ENCODE results near the gene CFAP46. TPM values are rescaled to one million over a fixed set of nuclear protein-coding genes. Genes with fewer than 3 reads are reported as not detected.
A peak's percentile ranks its signal among the peaks of the same experiment; 100 is the strongest.

The CFAP46 gene
- total RNA-seq, 6 donors from 2014 or later: 0.60 to 28.3 (median 8.0) TPM

DNA sequence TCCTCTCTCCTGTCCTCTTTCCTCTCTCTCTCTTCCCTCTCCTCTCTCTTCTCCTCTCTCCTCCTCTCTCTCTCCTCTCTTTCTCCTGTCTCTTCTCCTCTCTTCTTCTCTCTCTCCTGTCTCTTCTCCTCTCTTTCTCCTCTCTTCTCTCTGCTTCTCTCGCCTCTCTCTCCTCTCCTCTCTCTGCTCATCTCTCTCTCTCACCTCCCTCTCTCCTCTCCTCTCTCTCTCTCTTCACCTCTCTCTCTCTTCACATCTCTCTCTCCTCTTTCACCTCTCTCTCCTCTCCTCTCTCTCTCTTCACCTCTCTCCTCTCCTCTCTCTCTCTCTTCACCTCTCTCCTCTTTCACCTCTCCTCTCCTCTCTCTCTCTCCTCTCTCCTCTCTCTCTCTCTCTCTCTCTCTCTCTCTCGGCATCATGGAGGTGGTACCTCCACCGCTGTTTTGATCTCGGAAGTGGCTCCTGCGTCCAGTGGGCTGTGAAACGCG, 30.1 kb downstream of the CFAP46 start:
- 83 to 84% methylated on average over 7 of the region's 7 CpGs for WGBS, 2 donors
- no peaks in the 10 kb centered on the region for H3K27me3 ChIP-seq

DNA sequence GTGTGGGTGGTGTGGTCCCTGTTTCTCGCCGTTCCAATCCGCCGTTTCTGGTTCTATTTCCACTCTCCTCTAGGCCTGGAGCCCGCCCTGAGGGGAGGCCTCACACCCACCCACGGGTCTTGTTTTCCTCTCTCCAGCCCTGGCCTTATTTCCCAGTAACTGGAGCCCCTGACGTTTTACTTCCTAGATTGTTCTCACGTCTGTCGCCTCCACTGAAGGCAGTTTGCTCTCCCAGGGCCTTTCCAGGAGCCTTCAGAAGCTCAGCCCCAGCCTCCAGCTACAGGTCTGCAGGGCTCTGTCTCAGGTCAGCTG, 30.6 kb downstream of the CFAP46 start:
- no peak overlapping the region for H3K4me3 ChIP-seq
- WGBS, 2 donors: 51 to 59% methylated on average over 9 of the region's 9 CpGs
- DNase-seq: no peak
- no peaks in the 10 kb centered on the region for H3K27me3 ChIP-seq
- TF ChIP-seq POLR2A (IDR thresholded peaks at IDR 0.05) (no peak), POLR2AphosphoS5 (IDR thresholded peaks at IDR 0.05) (no peak), EP300 (IDR thresholded peaks at IDR 0.05) (no peak)
- TF ChIP-seq, protein P1, sequence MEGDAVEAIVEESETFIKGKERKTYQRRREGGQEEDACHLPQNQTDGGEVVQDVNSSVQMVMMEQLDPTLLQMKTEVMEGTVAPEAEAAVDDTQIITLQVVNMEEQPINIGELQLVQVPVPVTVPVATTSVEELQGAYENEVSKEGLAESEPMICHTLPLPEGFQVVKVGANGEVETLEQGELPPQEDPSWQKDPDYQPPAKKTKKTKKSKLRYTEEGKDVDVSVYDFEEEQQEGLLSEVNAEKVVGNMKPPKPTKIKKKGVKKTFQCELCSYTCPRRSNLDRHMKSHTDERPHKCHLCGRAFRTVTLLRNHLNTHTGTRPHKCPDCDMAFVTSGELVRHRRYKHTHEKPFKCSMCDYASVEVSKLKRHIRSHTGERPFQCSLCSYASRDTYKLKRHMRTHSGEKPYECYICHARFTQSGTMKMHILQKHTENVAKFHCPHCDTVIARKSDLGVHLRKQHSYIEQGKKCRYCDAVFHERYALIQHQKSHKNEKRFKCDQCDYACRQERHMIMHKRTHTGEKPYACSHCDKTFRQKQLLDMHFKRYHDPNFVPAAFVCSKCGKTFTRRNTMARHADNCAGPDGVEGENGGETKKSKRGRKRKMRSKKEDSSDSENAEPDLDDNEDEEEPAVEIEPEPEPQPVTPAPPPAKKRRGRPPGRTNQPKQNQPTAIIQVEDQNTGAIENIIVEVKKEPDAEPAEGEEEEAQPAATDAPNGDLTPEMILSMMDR (IDR thresholded peaks at IDR 0.05): no peak
- no peak for ATAC-seq (ENCODE audit: low FRiP score in 2 of 2)
- H3K4me1 ChIP-seq: no peaks in the 10 kb centered on the region
- H3K27ac ChIP-seq: no peak overlapping the region
- no peaks in the 10 kb centered on the region for H3K36me3 ChIP-seq
- H3K9me3 ChIP-seq: no peaks in the 10 kb centered on the region

More for the DNA sequence above, 30.1 kb downstream of the CFAP46 start:
- DNase-seq (no peak), ATAC-seq (ENCODE audit: low FRiP score in 2 of 2) (no peak)
- no peak for TF ChIP-seq POLR2A (IDR thresholded peaks at IDR 0.05)
- no peak for TF ChIP-seq POLR2AphosphoS5 (IDR thresholded peaks at IDR 0.05)
- TF ChIP-seq EP300 (IDR thresholded peaks at IDR 0.05): no peak
- TF ChIP-seq, protein P1 (IDR thresholded peaks at IDR 0.05): no peak
- Histone ChIP-seq H3K9me3 (no peaks in the 10 kb centered on the region), H3K27ac (no peak overlapping the region), H3K4me1 (no peaks in the 10 kb centered on the region), H3K4me3 (no peak overlapping the region), H3K36me3 (no peaks in the 10 kb centered on the region)

DNA sequence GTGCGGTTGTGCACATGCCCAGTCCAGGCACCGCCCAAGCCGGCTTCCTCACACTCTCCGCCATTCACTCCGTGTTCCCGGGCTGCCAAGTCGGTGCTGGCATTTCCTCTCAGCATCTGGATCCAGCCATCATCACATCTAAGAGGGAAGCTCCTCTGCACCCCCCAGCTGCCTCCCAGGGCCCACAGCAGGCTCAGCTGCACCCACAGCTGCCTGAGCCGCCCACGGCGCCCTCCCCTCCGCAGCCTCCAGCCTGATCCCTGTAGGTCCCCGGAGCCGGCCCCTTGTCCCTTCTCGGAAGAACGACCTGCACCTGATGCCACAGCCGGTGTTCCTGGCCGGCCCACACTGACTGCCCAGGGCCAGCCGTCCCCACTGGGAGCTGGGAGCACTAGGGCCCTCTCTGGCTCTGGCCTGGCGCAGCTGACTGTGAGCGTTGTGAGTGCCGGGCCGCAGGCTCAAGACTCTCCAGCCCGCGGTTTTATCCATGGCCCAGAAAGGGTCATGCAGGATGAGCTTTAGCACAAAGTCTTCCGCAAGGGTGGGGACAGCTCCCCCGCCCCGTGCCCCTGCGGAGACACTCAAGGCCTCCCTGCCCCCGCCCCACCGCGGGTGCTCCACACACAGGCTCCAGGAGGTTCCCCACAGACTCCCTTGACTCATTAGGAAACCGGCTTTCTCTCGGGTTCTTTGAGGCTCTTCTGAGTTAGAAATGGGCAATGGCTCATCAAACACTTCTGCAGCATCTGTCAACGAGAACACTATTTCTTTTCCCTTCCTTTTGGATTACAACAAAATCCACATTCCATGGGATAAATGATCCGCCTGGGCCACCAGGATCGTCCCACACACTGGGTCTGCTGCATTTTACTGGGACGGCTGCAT, 31.2 kb downstream of the CFAP46 start:
- H3K4me1 ChIP-seq: no peaks in the 10 kb centered on the region
- no peak for TF ChIP-seq POLR2A (IDR thresholded peaks at IDR 0.05)
- TF ChIP-seq EP300 (IDR thresholded peaks at IDR 0.05): no peak
- no peak for TF ChIP-seq POLR2AphosphoS5 (IDR thresholded peaks at IDR 0.05)
- TF ChIP-seq, protein P1 (IDR thresholded peaks at IDR 0.05): no peak
- H3K36me3 ChIP-seq: no peaks in the 10 kb centered on the region
- no peaks in the 10 kb centered on the region for H3K27me3 ChIP-seq
- H3K27ac ChIP-seq: no peak overlapping the region
- DNase-seq: peak in 1 of 2 donors; percentile 70
- 71 to 79% methylated on average over 24 to 35 of the region's 37 CpGs for WGBS, 2 donors
- no peak overlapping the region for H3K4me3 ChIP-seq
- no peaks in the 10 kb centered on the region for H3K9me3 ChIP-seq
- ATAC-seq (ENCODE audit: low FRiP score in 2 of 2): no peak

DNA sequence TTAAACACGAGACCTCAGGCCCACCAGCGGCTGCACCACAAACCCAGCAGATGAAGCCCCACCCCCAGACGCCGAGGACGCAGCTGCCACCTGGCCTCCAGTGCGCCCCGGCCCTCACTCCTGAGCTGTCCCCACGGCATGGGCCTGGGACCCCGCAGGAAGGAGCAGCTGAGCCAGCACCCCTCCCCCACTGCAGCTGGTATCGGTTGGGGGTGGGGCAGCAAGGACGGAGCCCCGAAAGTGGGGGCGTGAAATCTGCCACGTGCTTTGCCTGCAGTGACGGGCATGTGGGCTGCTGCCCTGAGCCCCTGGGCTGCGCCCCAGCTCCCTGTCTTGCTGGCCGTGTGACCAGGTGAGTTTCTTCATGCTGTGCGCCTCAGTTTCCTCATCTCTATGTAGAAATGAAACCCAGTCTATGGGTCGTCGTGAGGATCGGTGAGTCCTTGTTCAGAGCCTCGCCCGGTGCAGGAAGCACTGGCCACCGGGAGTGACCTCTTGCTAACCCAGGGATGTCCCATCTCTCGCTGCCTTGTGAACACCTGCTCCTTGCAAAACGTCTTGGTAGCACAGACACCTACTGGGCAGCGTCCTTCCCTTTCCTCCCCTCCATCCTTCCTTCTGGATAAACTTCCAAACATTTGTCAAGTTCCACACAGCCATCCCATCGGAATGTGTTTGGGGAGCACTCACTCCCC, 32.0 kb downstream of the CFAP46 start:
- H3K27me3 ChIP-seq: no peaks in the 10 kb centered on the region
- no peaks in the 10 kb centered on the region for H3K4me1 ChIP-seq
- H3K9me3 ChIP-seq: no peaks in the 10 kb centered on the region
- DNase-seq (peak in 1 of 2 donors; percentile 68), ATAC-seq (ENCODE audit: low FRiP score in 2 of 2) (no peak)
- no peak overlapping the region for H3K4me3 ChIP-seq
- TF ChIP-seq POLR2AphosphoS5 (IDR thresholded peaks at IDR 0.05) (no peak), EP300 (IDR thresholded peaks at IDR 0.05) (no peak), POLR2A (IDR thresholded peaks at IDR 0.05) (no peak)
- TF ChIP-seq, protein P1 (IDR thresholded peaks at IDR 0.05): no peak
- no peaks in the 10 kb centered on the region for H3K36me3 ChIP-seq
- no peak overlapping the region for H3K27ac ChIP-seq
- 79 to 86% methylated on average over 13 to 28 of the region's 28 CpGs for WGBS, 2 donors

Data from upper lobe of left lung (tissue), 6 donors.